ENCODE data around the gene ADAMTS16.

DNA sequence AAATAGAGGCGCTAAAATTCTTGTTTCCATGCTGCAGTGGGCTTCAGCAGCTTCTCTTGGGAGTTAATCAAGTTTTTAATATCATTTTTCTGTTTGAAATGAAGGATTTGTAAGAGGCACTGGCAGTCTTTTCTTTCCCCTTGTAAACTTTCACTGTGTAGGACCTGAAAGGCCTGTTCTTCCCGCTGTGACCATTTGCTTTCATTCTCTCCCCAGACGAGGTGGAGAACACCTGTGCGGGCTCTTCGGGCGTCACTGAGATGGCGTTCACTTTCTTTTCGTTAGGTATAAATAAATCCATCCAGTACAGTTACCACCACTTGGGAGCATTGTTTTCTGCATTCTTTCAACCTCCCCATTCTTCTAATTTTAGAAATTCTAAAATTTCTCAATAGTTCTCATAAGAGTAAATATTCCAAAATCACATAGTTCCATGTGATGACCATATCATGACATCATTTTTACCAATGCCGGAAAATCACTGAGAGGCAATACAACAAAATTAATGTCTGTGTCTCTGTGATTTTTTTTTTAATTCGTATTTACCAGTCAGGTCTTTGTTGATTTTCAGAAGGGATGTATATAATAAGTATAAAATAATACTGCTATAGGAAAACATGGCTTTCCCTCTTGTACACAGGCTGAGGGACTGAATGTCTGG is 150.7 kb downstream of the ADAMTS16 start:
- no peak for TF ChIP-seq POLR2A (IDR thresholded peaks at IDR 0.05)
- TF ChIP-seq, protein P1, sequence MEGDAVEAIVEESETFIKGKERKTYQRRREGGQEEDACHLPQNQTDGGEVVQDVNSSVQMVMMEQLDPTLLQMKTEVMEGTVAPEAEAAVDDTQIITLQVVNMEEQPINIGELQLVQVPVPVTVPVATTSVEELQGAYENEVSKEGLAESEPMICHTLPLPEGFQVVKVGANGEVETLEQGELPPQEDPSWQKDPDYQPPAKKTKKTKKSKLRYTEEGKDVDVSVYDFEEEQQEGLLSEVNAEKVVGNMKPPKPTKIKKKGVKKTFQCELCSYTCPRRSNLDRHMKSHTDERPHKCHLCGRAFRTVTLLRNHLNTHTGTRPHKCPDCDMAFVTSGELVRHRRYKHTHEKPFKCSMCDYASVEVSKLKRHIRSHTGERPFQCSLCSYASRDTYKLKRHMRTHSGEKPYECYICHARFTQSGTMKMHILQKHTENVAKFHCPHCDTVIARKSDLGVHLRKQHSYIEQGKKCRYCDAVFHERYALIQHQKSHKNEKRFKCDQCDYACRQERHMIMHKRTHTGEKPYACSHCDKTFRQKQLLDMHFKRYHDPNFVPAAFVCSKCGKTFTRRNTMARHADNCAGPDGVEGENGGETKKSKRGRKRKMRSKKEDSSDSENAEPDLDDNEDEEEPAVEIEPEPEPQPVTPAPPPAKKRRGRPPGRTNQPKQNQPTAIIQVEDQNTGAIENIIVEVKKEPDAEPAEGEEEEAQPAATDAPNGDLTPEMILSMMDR (IDR thresholded peaks at IDR 0.05), result no peak
